HepG2 (cell line): ENCODE results near the gene YAP1. TPM values are rescaled to one million over a fixed set of nuclear protein-coding genes. Genes with fewer than 3 reads are reported as not detected.
A peak's percentile ranks its signal among the peaks of the same experiment; 100 is the strongest.

Experiments used
- ASH2L ChIP-seq: fragments of 300-600, 200-600 bp; sonication (generic); IDR thresholded peaks from 2 replicates; pipeline ENCODE4 v1.7.0; 2017; ENCODE audit warnings: low read depth, mild to moderate bottlenecking, moderate library complexity, mixed read lengths, low read length; ENCODE audit not compliant: insufficient read length
- CHD2 ChIP-seq: IDR thresholded peaks from 2 replicates; pipeline ENCODE4 v1.6.1; 2011; ENCODE audit warnings: low read depth, low read length, improper control_type of control experiment
- DMTF1 ChIP-seq: sonication (generic); formaldehyde crosslinking; IDR thresholded peaks from 2 replicates; pipeline ENCODE4 v1.4.0; 2020; ENCODE audit warnings: mild to moderate bottlenecking, missing genetic modification reagents
- HES4 ChIP-seq: sonication (generic); formaldehyde crosslinking; IDR thresholded peaks from 2 replicates; pipeline ENCODE4 v1.9.0; 2021; ENCODE audit warnings: mild to moderate bottlenecking, missing genetic modification reagents, borderline replicate concordance
- JUND ChIP-seq: sonication (generic); formaldehyde crosslinking; IDR thresholded peaks from 2 replicates; pipeline ENCODE4 v1.8.0; 2022; ENCODE audit warnings: mild to moderate bottlenecking, missing genetic modification reagents
- KLF16 ChIP-seq, 2 experiments: sonication (generic) in 1 of 2; formaldehyde crosslinking in 1 of 2; IDR thresholded peaks; 2 replicates each; pipeline versions ENCODE4 v1.6.1 to v1.8.0; 2016 to 2023; ENCODE audit warnings: missing genetic modification reagents in 2 of 2, missing compliant biosample characterization in 1 of 2
- LCORL ChIP-seq, 2 experiments: fragments of 450-650 bp in 1 of 2; sonication (generic) in 1 of 2; formaldehyde crosslinking in 1 of 2; IDR thresholded peaks; 2 replicates each; pipeline versions ENCODE4 v1.5.0 to v1.6.1; 2017 to 2020; ENCODE audit warnings: antibody characterized with exemption in 1 of 2, missing genetic modification reagents in 1 of 2
- MEF2D ChIP-seq: sonication (generic); formaldehyde crosslinking; IDR thresholded peaks from 2 replicates; pipeline ENCODE4 v1.5.1; 2020; ENCODE audit warnings: mild to moderate bottlenecking, missing genetic modification reagents
- MEIS2 ChIP-seq: sonication (generic); formaldehyde crosslinking; IDR thresholded peaks from 2 replicates; pipeline ENCODE4 v1.9.0; 2021; ENCODE audit warnings: mild to moderate bottlenecking, missing genetic modification reagents
- MIER3 ChIP-seq: IDR thresholded peaks from 2 replicates; pipeline ENCODE4 v1.6.1; 2016; ENCODE audit warnings: missing compliant biosample characterization, borderline replicate concordance
- NCOA2 ChIP-seq: sonication (generic); formaldehyde crosslinking; IDR thresholded peaks from 2 replicates; pipeline ENCODE4 v1.8.0; 2022; ENCODE audit warnings: inconsistent platforms
- REPIN1 ChIP-seq: sonication (generic); formaldehyde crosslinking; IDR thresholded peaks from 2 replicates; pipeline ENCODE4 v1.8.0; 2022; ENCODE audit warnings: missing genetic modification reagents, low read depth, mild to moderate bottlenecking, borderline replicate concordance
- RFXANK ChIP-seq: IDR thresholded peaks from 2 replicates; pipeline ENCODE4 v1.6.1; 2016
- SIN3A ChIP-seq: IDR thresholded peaks from 2 replicates; pipeline ENCODE4 v1.6.1; 2011; ENCODE audit warnings: low read depth, mild to moderate bottlenecking, control low read depth, low read length, borderline replicate concordance
- SMAD1 ChIP-seq: sonication (generic); formaldehyde crosslinking; IDR thresholded peaks from 2 replicates; pipeline ENCODE4 v1.4.0; 2020; ENCODE audit warnings: missing genetic modification reagents, low read depth, mild to moderate bottlenecking, borderline replicate concordance
- SOX5 ChIP-seq: IDR thresholded peaks from 2 replicates; pipeline ENCODE4 v1.6.1; 2016; ENCODE audit warnings: borderline replicate concordance
- TBL1XR1 ChIP-seq: fragments of 150-350 bp; IDR thresholded peaks from 2 replicates; pipeline ENCODE4 v1.6.1; 2014; ENCODE audit warnings: borderline replicate concordance, low read length; ENCODE audit not compliant: partially characterized antibody
- ZBTB1 ChIP-seq: sonication (generic); formaldehyde crosslinking; IDR thresholded peaks from 2 replicates; pipeline ENCODE4 v1.4.0; 2020; ENCODE audit warnings: missing genetic modification reagents, borderline replicate concordance
- ZNF138 ChIP-seq: sonication (generic); formaldehyde crosslinking; IDR thresholded peaks from 2 replicates; pipeline ENCODE4 v1.5.0; 2020; ENCODE audit warnings: mild to moderate bottlenecking, low read depth, missing genetic modification reagents
- ZNF280D ChIP-seq: sonication (generic); formaldehyde crosslinking; IDR thresholded peaks from 2 replicates; pipeline ENCODE4 v1.5.1; 2020; ENCODE audit warnings: mild to moderate bottlenecking, missing genetic modification reagents
- ZNF44 ChIP-seq: sonication (generic); formaldehyde crosslinking; IDR thresholded peaks from 2 replicates; pipeline ENCODE4 v1.5.1; 2020; ENCODE audit warnings: mild to moderate bottlenecking, missing genetic modification reagents
- ZNF441 ChIP-seq: sonication (generic); formaldehyde crosslinking; IDR thresholded peaks from 2 replicates; pipeline ENCODE4 v1.7.0; 2021; ENCODE audit warnings: missing genetic modification reagents, borderline replicate concordance
- ZNF816 ChIP-seq: sonication (generic); formaldehyde crosslinking; IDR thresholded peaks from 2 replicates; pipeline ENCODE4 v1.8.0; 2022; ENCODE audit warnings: missing genetic modification reagents, mild to moderate bottlenecking, borderline replicate concordance
- ZSCAN30 ChIP-seq: sonication (generic); formaldehyde crosslinking; IDR thresholded peaks from 2 replicates; pipeline ENCODE4 v1.5.0; 2020; ENCODE audit warnings: mild to moderate bottlenecking, missing genetic modification reagents
- polyA plus RNA-seq, 8 experiments: library from polyadenylated mRNA; depleted of rRNA in 3 of 8; stranded (reverse) in 7 of 8; unstranded in 1 of 8; fragments of >200 nt; fragmentation: Illumina TruSeq in 4 of 8; extraction: Trizol in 4 of 8; gene quantifications; 2 replicates each; pipeline versions ENCODE4 v1.2.1 to v1.2.3, GENCODE V29; 2011 to 2016; ENCODE audit warnings: low read depth in 4 of 8, missing spikeins in 1 of 8, mixed read lengths in 1 of 8; ENCODE audit not compliant: insufficient read depth in 1 of 8
- total RNA-seq, 5 experiments: library from RNA; depleted of rRNA; stranded (reverse); fragments of >200 nt; fragmentation: Illumina TruSeq; extraction: Trizol; gene quantifications; 2 replicates each; pipeline ENCODE4 v1.2.3, GENCODE V29; 2016; ENCODE audit warnings: low read depth in 1 of 5
- TF ChIP-seq, protein P1 (sequence below): sonication (generic); formaldehyde crosslinking; conservative IDR thresholded peaks from 2 replicates; pipeline ENCODE4 v1.4.0; 2020; ENCODE audit warnings: missing genetic modification reagents

Gene YAP1
- total and polyA plus RNA-seq, 2 of the 13 experiments (the other 11 are each of a cell fraction or from before 2014, with no cell fraction given), result 59.5 to 91.0 TPM

- 0 out of 2 replicates have a peak, but pooled peaks have one; percentile 31 for TF ChIP-seq ZNF280D (CRISPR knock-in tag)
- no peak for TF ChIP-seq ZNF138
- TF ChIP-seq ZNF44 (CRISPR knock-in tag), result no peak
- TF ChIP-seq LCORL (IDR thresholded peaks at IDR 0.05), result no peak
- no peak for TF ChIP-seq LCORL (CRISPR knock-in tag; IDR thresholded peaks at IDR 0.05)
- TF ChIP-seq MEF2D (CRISPR knock-in tag), result no peak
- TF ChIP-seq MIER3 (CRISPR knock-in tag), result peak; percentile 29; the same call in 1 of the 2 replicates
- peak; percentile 39; the same call in 1 of the 2 replicates for TF ChIP-seq SOX5 (CRISPR knock-in tag)
- no peak for TF ChIP-seq MEIS2 (CRISPR knock-in tag)
- no peak for TF ChIP-seq REPIN1 (CRISPR knock-in tag)
- TF ChIP-seq HES4 (CRISPR knock-in tag), result no peak
- no peak for TF ChIP-seq KLF16 (CRISPR knock-in tag; IDR thresholded peaks at IDR 0.05)
- no peak for TF ChIP-seq CHD2
- TF ChIP-seq DMTF1 (CRISPR knock-in tag), result no peak
- TF ChIP-seq ZBTB1 (CRISPR knock-in tag), result no peak
- TF ChIP-seq SIN3A, result no peak
- no peak for TF ChIP-seq RFXANK
- no peak for TF ChIP-seq TBL1XR1
- TF ChIP-seq, protein P1, sequence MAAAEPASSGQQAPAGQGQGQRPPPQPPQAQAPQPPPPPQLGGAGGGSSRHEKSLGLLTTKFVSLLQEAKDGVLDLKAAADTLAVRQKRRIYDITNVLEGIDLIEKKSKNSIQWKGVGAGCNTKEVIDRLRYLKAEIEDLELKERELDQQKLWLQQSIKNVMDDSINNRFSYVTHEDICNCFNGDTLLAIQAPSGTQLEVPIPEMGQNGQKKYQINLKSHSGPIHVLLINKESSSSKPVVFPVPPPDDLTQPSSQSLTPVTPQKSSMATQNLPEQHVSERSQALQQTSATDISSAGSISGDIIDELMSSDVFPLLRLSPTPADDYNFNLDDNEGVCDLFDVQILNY, result no peak
- no peak for TF ChIP-seq ZNF816
- TF ChIP-seq NCOA2 (CRISPR knock-in tag), result 0 out of 2 replicates have a peak, but pooled peaks have one; percentile 18
- TF ChIP-seq ZSCAN30 (CRISPR knock-in tag), result no peak
- TF ChIP-seq JUND, result peak; percentile 69; the same call in 1 of the 2 replicates
- TF ChIP-seq ZNF441, result no peak
- no peak for TF ChIP-seq SMAD1 (CRISPR knock-in tag)
- peak; percentile 62 for TF ChIP-seq ASH2L
These were observed 67.9 kb downstream of the YAP1 start (continued) for GRCh38 chr11:102177974-102178631.
